Measurements from ENCODE around the gene WDPCP.

- no peak for TF ChIP-seq ZNF274 (IDR thresholded peaks at IDR 0.05; ENCODE audit: low read depth, low read length)
- TF ChIP-seq YY1 (IDR thresholded peaks at IDR 0.05; ENCODE audit: insufficient read depth, insufficient read length): no peak
- no peak for TF ChIP-seq SUZ12 (IDR thresholded peaks at IDR 0.05; ENCODE audit: extremely low read depth, insufficient read depth, insufficient read length)
Measured at GRCh38 chr2:63503818-63504217, 84.5 kb downstream of the WDPCP start.
